Spleen (tissue), 3 donors: ENCODE results near the gene RPS6KL1.

ENCODE experiments used
- POLR2A ChIP-seq, 3 donors: fragments of 450-650 bp; IDR thresholded peaks; one replicate each; pipeline ENCODE4 v1.5.1; 2017; ENCODE audit warnings: antibody characterized with exemption in 3 of 3, mild to moderate bottlenecking in 1 of 3
- POLR2AphosphoS5 ChIP-seq, 3 donors: sonication (generic); formaldehyde crosslinking; IDR thresholded peaks; one replicate each; pipeline ENCODE4 v1.5.1; 2017; ENCODE audit warnings: antibody characterized with exemption in 3 of 3

DNA sequence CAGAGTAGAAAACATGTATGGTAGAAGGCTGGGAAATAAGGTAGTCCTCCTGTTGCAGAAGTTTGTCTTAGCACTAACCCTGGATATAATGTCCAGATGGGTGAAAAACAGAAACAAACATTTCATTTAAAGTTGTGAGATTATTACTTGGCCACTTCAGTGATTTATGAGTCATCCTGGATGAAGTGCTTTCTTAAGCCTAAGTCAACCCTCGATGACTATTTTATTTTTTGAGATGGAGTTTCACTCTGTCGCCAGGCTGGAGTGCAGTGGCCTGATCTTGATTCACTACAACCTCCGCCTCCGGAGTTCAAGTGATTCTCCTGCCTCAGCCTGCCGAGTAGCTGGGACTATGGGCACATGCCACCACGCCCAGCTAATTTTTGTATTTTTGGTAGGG, 31.2 kb downstream of the RPS6KL1 start:
- no peak for TF ChIP-seq POLR2A (IDR thresholded peaks at IDR 0.05)
- no peak for TF ChIP-seq POLR2AphosphoS5 (IDR thresholded peaks at IDR 0.05)
